Transverse colon (tissue), 4 donors: ENCODE results near the gene FUT7. TPM values are rescaled to one million over a fixed set of nuclear protein-coding genes. Genes with fewer than 3 reads are reported as not detected.

Experiments
- total RNA-seq, 4 donors: library from RNA; depleted of rRNA; stranded (reverse); fragments of >200 nt; gene quantifications; one replicate each; pipeline ENCODE4 v1.1.0, GENCODE V29; 2016

Gene FUT7
- total RNA-seq, 4 donors from 2014 or later, result not detected

Other genes starting within 250 kb of the FUT7 start
- gene TMEM141, start 240.7 kb downstream of the FUT7 start, total RNA-seq, result 100 to 1,000 TPM; 179 to 392 (median 224) TPM
- gene CCDC183, start 235.8 kb downstream of the FUT7 start, total RNA-seq, result 100 to 1,000 TPM in 1 of 4 donors, 10 to 100 TPM in 3; 25.2 to 161 (median 63.5) TPM
- gene RABL6, start 224.1 kb downstream of the FUT7 start, total RNA-seq, result 100 to 1,000 TPM in 3 of 4 donors, 10 to 100 TPM in 1; 71.3 to 227 (median 160) TPM
- gene AJM1, start 189.6 kb downstream of the FUT7 start, total RNA-seq, result 10 to 100 TPM in 3 of 4 donors, 1 to 10 TPM in 1; 9.8 to 26.5 (median 17.0) TPM
- gene PHPT1, start 182.7 kb downstream of the FUT7 start, total RNA-seq, result 100 to 1,000 TPM in 2 of 4 donors, 10 to 100 TPM in 2; 69.7 to 134 (median 107) TPM
- gene MAMDC4, start 179.7 kb downstream of the FUT7 start, total RNA-seq, result 10 to 100 TPM; 11.4 to 52.5 (median 23.2) TPM
- 100 to 1,000 TPM; 353 to 618 (median 555) TPM for gene EDF1, start 165.8 kb downstream of the FUT7 start, total RNA-seq
- 10 to 100 TPM; 12.5 to 60.6 (median 13.8) TPM for gene TRAF2, start 145.6 kb downstream of the FUT7 start, total RNA-seq
- 100 to 1,000 TPM; 294 to 820 (median 446) TPM for gene FBXW5, start 87.3 kb downstream of the FUT7 start, total RNA-seq
- 1 to 10 TPM in 3 of 4 donors, not detected in 1; 4.3 to 7.9 (median 6.4) TPM for gene C8G, start 86.8 kb downstream of the FUT7 start, total RNA-seq
- gene LCN12, start 79.8 kb downstream of the FUT7 start, total RNA-seq, result 10 to 100 TPM in 1 of 4 donors, 1 to 10 TPM in 3; 1.2 to 52.7 (median 5.5) TPM
- gene PTGDS, start 54.6 kb downstream of the FUT7 start, total RNA-seq, result 10 to 100 TPM in 3 of 4 donors, 1 to 10 TPM in 1; 6.8 to 59.1 (median 17.8) TPM
- gene LCNL1, start 49.1 kb downstream of the FUT7 start, total RNA-seq, result under 1 TPM in 2 of 4 donors, not detected in 2; 0.27 to 0.75 TPM
- 10 to 100 TPM; 49.3 to 85.2 (median 66.0) TPM for gene PAXX, start 39.7 kb downstream of the FUT7 start, total RNA-seq
- 1 to 10 TPM in 2 of 4 donors, not detected in 2; 2.5 to 3.8 TPM for gene CLIC3, start 35.5 kb downstream of the FUT7 start, total RNA-seq
- gene ABCA2, start 3.9 kb downstream of the FUT7 start, total RNA-seq, result 100 to 1,000 TPM in 2 of 4 donors, 10 to 100 TPM in 2; 51.1 to 204 (median 96.5) TPM
- 100 to 1,000 TPM in 2 of 4 donors, 10 to 100 TPM in 2; 58.0 to 972 (median 274) TPM for gene NPDC1, start 14.1 kb upstream of the FUT7 start, total RNA-seq
- 10 to 100 TPM in 3 of 4 donors, 1 to 10 TPM in 1; 3.6 to 17.1 (median 14.1) TPM for gene ENTPD2, start 22.0 kb upstream of the FUT7 start, total RNA-seq
- gene SAPCD2, start 38.5 kb upstream of the FUT7 start, total RNA-seq, result 10 to 100 TPM in 1 of 4 donors, 1 to 10 TPM in 2, under 1 TPM in 1; 0.37 to 37.2 (median 3.3) TPM
- gene UAP1L1, start 45.4 kb upstream of the FUT7 start, total RNA-seq, result 10 to 100 TPM in 2 of 4 donors, 1 to 10 TPM in 2; 6.4 to 28.8 (median 11.7) TPM
- gene MAN1B1, start 54.9 kb upstream of the FUT7 start, total RNA-seq, result 100 to 1,000 TPM in 1 of 4 donors, 10 to 100 TPM in 3; 56.5 to 106 (median 70.0) TPM
- 100 to 1,000 TPM in 2 of 4 donors, 10 to 100 TPM in 2; 54.2 to 141 (median 103) TPM for gene DPP7, start 82.6 kb upstream of the FUT7 start, total RNA-seq
- under 1 TPM in 1 of 4 donors, not detected in 3; 0.14 TPM for gene GRIN1, start 107.1 kb upstream of the FUT7 start, total RNA-seq
- 100 to 1,000 TPM in 1 of 4 donors, 10 to 100 TPM in 3; 31.8 to 437 (median 64.8) TPM for gene LRRC26, start 138.0 kb upstream of the FUT7 start, total RNA-seq
- not detected for gene TMEM210, start 140.0 kb upstream of the FUT7 start, total RNA-seq
- 100 to 1,000 TPM in 2 of 4 donors, 10 to 100 TPM in 2; 37.0 to 176 (median 70.3) TPM for gene ANAPC2, start 156.5 kb upstream of the FUT7 start, total RNA-seq
- 100 to 1,000 TPM in 2 of 4 donors, 10 to 100 TPM in 2; 93.5 to 104 (median 99.8) TPM for gene SSNA1, start 156.6 kb upstream of the FUT7 start, total RNA-seq
- 100 to 1,000 TPM in 2 of 4 donors, 10 to 100 TPM in 2; 76.2 to 228 (median 117) TPM for gene TPRN, start 168.7 kb upstream of the FUT7 start, total RNA-seq
- 10 to 100 TPM; 18.9 to 42.1 (median 28.7) TPM for gene TMEM203, start 173.6 kb upstream of the FUT7 start, total RNA-seq
- 10 to 100 TPM; 14.3 to 47.5 (median 22.0) TPM for gene NDOR1, start 173.6 kb upstream of the FUT7 start, total RNA-seq
- 10 to 100 TPM in 1 of 4 donors, 1 to 10 TPM in 2, not detected in 1; 2.3 to 26.5 (median 7.5) TPM for gene RNF208, start 190.2 kb upstream of the FUT7 start, total RNA-seq
- gene CYSRT1, start 193.1 kb upstream of the FUT7 start, total RNA-seq, result not detected
- gene RNF224, start 195.4 kb upstream of the FUT7 start, total RNA-seq, result not detected
- not detected for gene SLC34A3, start 198.8 kb upstream of the FUT7 start, total RNA-seq
- gene TUBB4B, start 209.2 kb upstream of the FUT7 start, total RNA-seq, result 100 to 1,000 TPM; 223 to 390 (median 348) TPM
- not detected for gene STPG3, start 219.2 kb upstream of the FUT7 start, total RNA-seq
- 10 to 100 TPM; 28.1 to 90.5 (median 53.9) TPM for gene NELFB, start 223.2 kb upstream of the FUT7 start, total RNA-seq
- gene TOR4A, start 245.6 kb upstream of the FUT7 start, total RNA-seq, result 100 to 1,000 TPM in 1 of 4 donors, 10 to 100 TPM in 3; 49.2 to 121 (median 71.7) TPM